Heart right ventricle (tissue), 16 donors: Measurements from ENCODE around the gene ABCA12. TPM values are rescaled to one million over a fixed set of nuclear protein-coding genes. Genes with fewer than 3 reads are reported as not detected.

Experiments used
- ATAC-seq, 8 donors: fragments of 200-7000 bp; cut with Tn5 transposase; one replicate each; pipeline ENCODE4 v1.9.1; 2020; ENCODE audit warnings: mild to moderate bottlenecking in 8 of 8, moderate library complexity in 8 of 8, moderate number of reproducible peaks in 1 of 8
- DNase-seq, 2 donors: peaks; one replicate each; pipeline ENCODE4 v3.0.0-alpha.2; 2020
- H3K27ac ChIP-seq, 10 donors: fragments of 200-600 bp; sonication (generic) in 2 of 10; one replicate each; pipeline versions ENCODE4 v1.5.0 to v1.8.0; 2020 to 2022; ENCODE audit warnings: mild to moderate bottlenecking in 3 of 10
- H3K27me3 ChIP-seq, 7 donors: fragments of 200-600 bp; one replicate each; pipeline ENCODE4 v1.8.0; 2021 to 2022; ENCODE audit warnings: mild to moderate bottlenecking in 2 of 7
- H3K36me3 ChIP-seq, 9 donors: fragments of 200-600 bp; sonication (generic) in 1 of 9; one replicate each; pipeline versions ENCODE4 v1.5.0 to v1.8.0; 2020 to 2022; ENCODE audit warnings: mild to moderate bottlenecking in 2 of 9
- H3K4me1 ChIP-seq, 9 donors: fragments of 200-600 bp; sonication (generic) in 1 of 9; one replicate each; pipeline versions ENCODE4 v1.5.0 to v1.8.0; 2020 to 2022; ENCODE audit warnings: mild to moderate bottlenecking in 4 of 9
- H3K4me3 ChIP-seq, 10 donors: fragments of 200-600 bp; sonication (generic) in 2 of 10; one replicate each; pipeline versions ENCODE4 v1.5.0 to v1.8.0; 2020 to 2022; ENCODE audit warnings: mild to moderate bottlenecking in 7 of 10, moderate library complexity in 2 of 10
- H3K9me3 ChIP-seq, 11 donors: fragments of 200-600 bp in 10 of 11; sonication (generic) in 2 of 11; one replicate each; pipeline versions ENCODE4 v1.5.0 to v1.8.0; 2013 to 2022; ENCODE audit warnings: mild to moderate bottlenecking in 2 of 11, control low read depth in 1 of 11, moderate library complexity in 1 of 11
- WGBS, 2 donors: extraction: QIAGEN DNeasy Blood & Tissue Kit; methylation state at CpG; one replicate each; pipeline ENCODE4 v1.1.7; 2013; ENCODE audit warnings: inconsistent platforms in 1 of 2; 5-methylcytosine and 5-hydroxymethylcytosine counted together
- intact Hi-C, 10 donors: fragments of 100-400 bp; cut with DNase I; formaldehyde crosslinking; loops; one replicate each; pipeline versions ENCODE4 v1.11.1 to v1.14.2; 2022
- polyA plus RNA-seq, 2 donors: library from polyadenylated mRNA; stranded (reverse); fragments of 200-250 nt; gene quantifications; one replicate each; pipeline ENCODE4 v1.2.3, GENCODE V29; 2013
- total RNA-seq, 10 donors: library from RNA; stranded (reverse); fragmentation: NEBNext Ultra II Directional in 3 of 10; extraction: Animal tissue kit (Norgen Biotek cat#: 25700) in 3 of 10; gene quantifications; one replicate each; pipeline versions ENCODE4 v1.2.1 to v1.2.4, GENCODE V29; 2021 to 2023
- TF ChIP-seq, protein P1 (sequence below), 9 donors: fragments of 200-600 bp; sonication (generic) in 2 of 9; IDR thresholded peaks; one replicate each; pipeline versions ENCODE4 v1.5.0 to v1.8.0; 2021 to 2022; ENCODE audit warnings: antibody characterized with exemption in 9 of 9, mild to moderate bottlenecking in 5 of 9, moderate library complexity in 1 of 9
- donor health status: Arrhythmogenic right ventricular cardiomyopathy.
- donor health status: ischemic (EF 13 %, LVEDD 7.1; RV severe dilation, severe dysfunction).
- donor health status: healthy with polysubstance abuse.
- donor health status: DM: no; HTN: yes; CAD: no.
- donor health status: DM: no; HTN: no; CAD: no.
- donor health status: ischemic (EF 25% LVEDD 6.9; RV normal size, moderate dysfunction).
- donor health status: ischemic (EF 25% LVEDD 5.7; RV mildly dilated, moderate dysfunction).
- donor health status: healthy.
- donor health status: DM: yes; HTN: yes; CAD: no.
- donor health status: Ischemic cardiomyopathy.
- donor health status: ischemic (EF 35%, LVEDD 5.7; RV mildly dilated, moderate dysfunction).
- donor health status: nonischemic (EF 11% LVEDD 7.7; RV severe dilation, severe dysfunction).
- donor health status: DM: yes; HTN: yes; CAD: no.
- donor health status: PGD.
- donor health status: ischemic (EF 29% LVEDD 5.4; RV normal size, mild dysfunction).
- donor health status: nonischemic (EF 23%, LVEDD 6.1; RV moderate dilation, normal function).

The ABCA12 gene
- total and polyA plus RNA-seq, 12 donors = 0.02 TPM; not detected in 11

DNA sequence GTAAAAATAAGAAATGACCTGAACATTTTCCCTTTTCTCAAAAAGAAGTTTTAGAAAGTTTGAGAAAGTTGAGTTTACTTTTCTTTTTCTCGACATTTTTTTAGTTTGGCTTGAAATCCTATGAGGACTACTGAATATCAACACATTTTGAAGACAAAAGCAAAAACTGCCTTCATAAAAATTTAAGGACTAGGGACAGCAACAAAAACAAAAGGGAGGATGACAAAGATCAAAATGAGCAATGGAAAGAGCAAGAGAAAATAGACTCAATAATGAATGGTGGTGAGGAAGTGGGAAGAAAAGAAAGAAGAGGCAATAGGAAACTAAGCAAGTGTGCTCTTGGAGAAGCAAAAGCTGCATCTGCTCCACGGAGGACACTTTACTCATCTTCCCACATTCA is 82.5 kb downstream of the ABCA12 start:
- Histone ChIP-seq H3K4me1 (peaks cover 0 to 4% (median 0%) of the 10 kb centered on the region in 9 donors), H3K9me3 (no peaks in the 10 kb centered on the region), H3K27ac (no peak overlapping the region), H3K27me3 (no peaks in the 10 kb centered on the region), H3K36me3 (no peaks in the 10 kb centered on the region), H3K4me3 (no peak overlapping the region)
- intact Hi-C loops = no loop called here
- TF ChIP-seq, protein P1, sequence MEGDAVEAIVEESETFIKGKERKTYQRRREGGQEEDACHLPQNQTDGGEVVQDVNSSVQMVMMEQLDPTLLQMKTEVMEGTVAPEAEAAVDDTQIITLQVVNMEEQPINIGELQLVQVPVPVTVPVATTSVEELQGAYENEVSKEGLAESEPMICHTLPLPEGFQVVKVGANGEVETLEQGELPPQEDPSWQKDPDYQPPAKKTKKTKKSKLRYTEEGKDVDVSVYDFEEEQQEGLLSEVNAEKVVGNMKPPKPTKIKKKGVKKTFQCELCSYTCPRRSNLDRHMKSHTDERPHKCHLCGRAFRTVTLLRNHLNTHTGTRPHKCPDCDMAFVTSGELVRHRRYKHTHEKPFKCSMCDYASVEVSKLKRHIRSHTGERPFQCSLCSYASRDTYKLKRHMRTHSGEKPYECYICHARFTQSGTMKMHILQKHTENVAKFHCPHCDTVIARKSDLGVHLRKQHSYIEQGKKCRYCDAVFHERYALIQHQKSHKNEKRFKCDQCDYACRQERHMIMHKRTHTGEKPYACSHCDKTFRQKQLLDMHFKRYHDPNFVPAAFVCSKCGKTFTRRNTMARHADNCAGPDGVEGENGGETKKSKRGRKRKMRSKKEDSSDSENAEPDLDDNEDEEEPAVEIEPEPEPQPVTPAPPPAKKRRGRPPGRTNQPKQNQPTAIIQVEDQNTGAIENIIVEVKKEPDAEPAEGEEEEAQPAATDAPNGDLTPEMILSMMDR (IDR thresholded peaks at IDR 0.05) = no peak
- DNase-seq (no peak), ATAC-seq (no peak)
- 80 to 83% methylated on average over 2 of the region's 2 CpGs for WGBS, 2 donors

GRCh38 chr2:215052810-215053209 is 85.6 kb downstream of the ABCA12 start:
- TF ChIP-seq, protein P1 (IDR thresholded peaks at IDR 0.05) = no peak
- no peaks in the 10 kb centered on the region for H3K27me3 ChIP-seq
- WGBS, 2 donors = 91 to 92% methylated on average over 3 of the region's 3 CpGs

DNA sequence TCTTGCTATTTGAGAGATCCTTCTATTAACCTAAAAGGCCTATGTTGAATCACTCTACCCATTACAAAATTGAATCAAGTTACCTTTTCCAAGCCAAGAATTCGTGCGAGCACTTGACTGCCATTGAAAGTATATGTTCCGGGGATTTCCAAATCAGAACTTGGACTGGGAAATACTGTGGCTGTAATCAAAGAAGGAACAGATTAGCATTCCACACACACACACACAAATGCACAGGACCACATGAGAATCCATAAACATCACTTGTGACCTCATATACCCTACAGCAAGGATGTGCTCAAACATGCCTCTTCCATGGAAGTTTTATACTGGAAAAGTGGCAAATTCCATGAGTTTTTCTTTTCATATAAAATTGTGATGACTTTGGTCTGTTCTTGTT is 86.0 kb downstream of the ABCA12 start:
- Histone ChIP-seq H3K36me3 (no peaks in the 10 kb centered on the region), H3K27ac (no peak overlapping the region), H3K4me1 (no peaks in the 10 kb centered on the region), H3K4me3 (no peak overlapping the region), H3K9me3 (peaks cover 0 to 12% (median under 1%) of the 10 kb centered on the region in 11 donors), H3K27me3 (no peaks in the 10 kb centered on the region)
- ATAC-seq (no peak), DNase-seq (no peak)
- intact Hi-C loops = no loop called here
- 94 to 97% methylated on average over 3 of the region's 3 CpGs for WGBS, 2 donors
- TF ChIP-seq, protein P1 (IDR thresholded peaks at IDR 0.05) = no peak

More at GRCh38 chr2:215052810-215053209, 85.6 kb downstream of the ABCA12 start:
- H3K4me1 ChIP-seq = no peaks in the 10 kb centered on the region
- ATAC-seq (no peak), DNase-seq (no peak)
- H3K27ac ChIP-seq = no peak overlapping the region
- H3K4me3 ChIP-seq = no peak overlapping the region
- intact Hi-C loops = no loop called here
- peaks cover 0 to 9% (median 0%) of the 10 kb centered on the region in 11 donors for H3K9me3 ChIP-seq
- no peaks in the 10 kb centered on the region for H3K36me3 ChIP-seq

DNA sequence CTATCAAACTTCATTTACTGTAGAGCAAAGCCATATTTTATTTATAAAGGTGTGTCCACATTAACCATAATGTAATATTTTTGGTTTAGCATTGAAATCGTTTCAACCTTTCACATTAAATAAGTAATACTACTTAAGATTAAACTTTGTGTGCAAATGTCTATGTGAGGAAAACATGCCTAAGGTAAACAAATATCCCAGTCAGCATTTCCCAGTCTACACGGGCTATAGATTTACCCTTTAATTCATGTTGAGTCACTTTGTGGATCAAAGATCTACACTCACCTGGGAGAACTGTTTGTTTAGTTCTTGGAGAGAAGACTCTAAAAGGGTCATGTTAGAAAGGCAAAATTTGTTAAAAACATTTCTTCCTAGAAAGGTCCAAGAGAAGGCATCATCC is 89.1 kb downstream of the ABCA12 start:
- 80 to 86% methylated on average over 2 of the region's 2 CpGs for WGBS, 2 donors
- TF ChIP-seq, protein P1 (IDR thresholded peaks at IDR 0.05) = no peak
- Histone ChIP-seq H3K27me3 (no peaks in the 10 kb centered on the region), H3K4me1 (no peaks in the 10 kb centered on the region), H3K27ac (no peak overlapping the region), H3K9me3 (peaks cover 0 to 20% (median 3%) of the 10 kb centered on the region in 11 donors), H3K4me3 (no peak overlapping the region), H3K36me3 (no peaks in the 10 kb centered on the region)
- intact Hi-C loops = no loop called here
- ATAC-seq (no peak), DNase-seq (no peak)
